Karpas-422 (cell line): ENCODE results near the gene USP4. TPM values are rescaled to one million over a fixed set of nuclear protein-coding genes. Genes with fewer than 3 reads are reported as not detected.
A peak's percentile ranks its signal among the peaks of the same experiment; 100 is the strongest.

Source experiments
- DNase-seq: peaks from one replicate; pipeline ENCODE4 v3.0.0-alpha.2; 2015
- H2AFZ ChIP-seq: fragments of 200-600 bp; sonication (generic); 2 replicates; pipeline ENCODE4 v1.6.1; 2014; ENCODE audit warnings: antibody characterized with exemption, low read length, mixed read lengths
- H3K27ac ChIP-seq: fragments of 200-600 bp; sonication (generic); 2 replicates; pipeline ENCODE4 v1.5.1; 2014; ENCODE audit warnings: mild to moderate bottlenecking, low read length, moderate library complexity
- H3K27me3 ChIP-seq: fragments of 200-600 bp; sonication (generic); 2 replicates; pipeline ENCODE4 v1.6.1; 2014; ENCODE audit warnings: low read length, mixed read lengths
- H3K36me3 ChIP-seq: fragments of 200-600 bp; sonication (generic); 2 replicates; pipeline ENCODE4 v1.6.1; 2014; ENCODE audit warnings: low read length, mixed read lengths; ENCODE audit not compliant: insufficient read depth
- H3K4me1 ChIP-seq: fragments of 200-600 bp; sonication (generic); 2 replicates; pipeline ENCODE4 v1.6.1; 2014; ENCODE audit warnings: mild to moderate bottlenecking, low read length, mixed read lengths
- H3K4me2 ChIP-seq: fragments of 200-600 bp; sonication (generic); 2 replicates; pipeline ENCODE4 v1.6.1; 2014; ENCODE audit warnings: low read length, low read depth, mild to moderate bottlenecking; ENCODE audit not compliant: poor library complexity, severe bottlenecking
- H3K4me3 ChIP-seq: fragments of 200-600 bp; sonication (generic); 2 replicates; pipeline ENCODE4 v1.5.1; 2014; ENCODE audit warnings: mild to moderate bottlenecking, antibody characterized with exemption, low read length, mixed read lengths
- H3K79me2 ChIP-seq: fragments of 200-600 bp; sonication (generic); 2 replicates; pipeline ENCODE4 v1.6.1; 2014; ENCODE audit warnings: mild to moderate bottlenecking, low read length, mixed read lengths
- H3K9ac ChIP-seq: fragments of 200-600 bp; sonication (generic); 2 replicates; pipeline ENCODE4 v1.6.0; 2014; ENCODE audit warnings: low read length
- H3K9me2 ChIP-seq: fragments of 200-600 bp; sonication (generic), shearing (Covaris generic); replicated peaks from 2 replicates; pipeline ENCODE4 v1.6.0; 2014; ENCODE audit warnings: mild to moderate bottlenecking, low read length, moderate library complexity; ENCODE audit not compliant: insufficient read depth
- H3K9me3 ChIP-seq: fragments of 300-700, 200-600 bp; sonication (generic); 2 replicates; pipeline ENCODE4 v1.6.1; 2014; ENCODE audit warnings: low read length, mixed read lengths
- H4K20me1 ChIP-seq: fragments of 200-600 bp; sonication (generic); 2 replicates; pipeline ENCODE4 v1.6.1; 2014; ENCODE audit warnings: mild to moderate bottlenecking, antibody characterized with exemption, low read length, low read depth; ENCODE audit not compliant: insufficient read depth
- total RNA-seq: library from RNA; depleted of rRNA; stranded (reverse); fragments of >200 nt; shearing (Covaris generic); gene quantifications from 2 replicates; pipeline ENCODE4 v1.2.3, GENCODE V29; 2014; ENCODE audit warnings: low replicate concordance

USP4 gene
- total RNA-seq, 1 experiment from 2014 or later = 30.0 TPM

- peak; percentile 92 for DNase-seq
- Histone ChIP-seq H3K36me3 (no peaks in the 10 kb centered on the region; the same call in 1 of the 2 replicates), H2AFZ (peak within 1 kb of the TSS; percentile 54; the same call in 1 of the 2 replicates), H3K27me3 (no peaks in the 10 kb centered on the region), H4K20me1 (no peaks in the 10 kb centered on the region), H3K9me2 (no peaks in the 10 kb centered on the region), H3K9me3 (no peaks in the 10 kb centered on the region), H3K9ac (peak within 1 kb of the TSS; percentile 85), H3K4me1 (peaks cover 22% of the 10 kb centered on the region), H3K79me2 (no peaks in the 10 kb centered on the region; the same call in none of the 2 replicates), H3K4me2 (peak within 1 kb of the TSS; percentile 81), H3K4me3 (peak within 1 kb of the TSS; percentile 76), H3K27ac (peak within 1 kb of the TSS; percentile 78)
Observed at GRCh38 chr3:49276475-49277382, 63.1 kb downstream of the USP4 start, which contains the start of gene C3orf62. C3orf62 (minus strand) TSS chr3:49277232; CDS start chr3:49276872, 360 bp downstream.

GRCh38 chr3:49273825-49274532, 65.9 kb downstream of the USP4 start:
- H3K9ac ChIP-seq = no peak overlapping the region
- H3K4me2 ChIP-seq = no peak overlapping the region
- DNase-seq = peak; percentile 40

GRCh38 chr3:49271047-49271446, 68.8 kb downstream of the USP4 start:
- DNase-seq = peak; percentile 15
- Histone ChIP-seq H3K4me3 (no peak overlapping the region), H3K4me2 (no peak overlapping the region), H3K9me2 (no peaks in the 10 kb centered on the region), H4K20me1 (no peaks in the 10 kb centered on the region), H3K9ac (no peak overlapping the region), H3K27me3 (no peaks in the 10 kb centered on the region), H3K9me3 (no peaks in the 10 kb centered on the region), H3K79me2 (no peaks in the 10 kb centered on the region), H3K27ac (no peak overlapping the region), H3K36me3 (no peaks in the 10 kb centered on the region), H3K4me1 (peaks cover 4% of the 10 kb centered on the region), H2AFZ (no peak overlapping the region)

More at GRCh38 chr3:49273825-49274532, 65.9 kb downstream of the USP4 start:
- H3K9me3 ChIP-seq = no peaks in the 10 kb centered on the region
- peaks cover 22% of the 10 kb centered on the region for H3K4me1 ChIP-seq
- no peak overlapping the region for H3K4me3 ChIP-seq
- H3K27ac ChIP-seq = no peak overlapping the region
- no peak overlapping the region for H2AFZ ChIP-seq
- H3K27me3 ChIP-seq = no peaks in the 10 kb centered on the region
- no peaks in the 10 kb centered on the region for H4K20me1 ChIP-seq
- H3K36me3 ChIP-seq = no peaks in the 10 kb centered on the region
- H3K79me2 ChIP-seq = no peaks in the 10 kb centered on the region; the same call in none of the 2 replicates
- H3K9me2 ChIP-seq = no peaks in the 10 kb centered on the region

- no peak overlapping the region for H3K4me3 ChIP-seq
- no peaks in the 10 kb centered on the region for H3K9me3 ChIP-seq
- H3K27me3 ChIP-seq = no peaks in the 10 kb centered on the region
- H4K20me1 ChIP-seq = no peaks in the 10 kb centered on the region
- H3K36me3 ChIP-seq = no peaks in the 10 kb centered on the region
- H3K9ac ChIP-seq = no peak overlapping the region
- no peaks in the 10 kb centered on the region for H3K4me1 ChIP-seq
- H3K27ac ChIP-seq = no peak overlapping the region
- H2AFZ ChIP-seq = no peak overlapping the region
- H3K79me2 ChIP-seq = no peaks in the 10 kb centered on the region
- no peaks in the 10 kb centered on the region for H3K9me2 ChIP-seq
- no peak for DNase-seq
- no peak overlapping the region for H3K4me2 ChIP-seq
Observed at GRCh38 chr3:49270156-49270500, 69.7 kb downstream of the USP4 start.

- Histone ChIP-seq H3K9me2 (no peaks in the 10 kb centered on the region), H3K36me3 (no peaks in the 10 kb centered on the region), H3K4me3 (no peak overlapping the region), H3K27ac (no peak overlapping the region), H3K4me2 (no peak overlapping the region), H3K9me3 (no peaks in the 10 kb centered on the region), H2AFZ (no peak overlapping the region), H3K4me1 (no peaks in the 10 kb centered on the region), H3K27me3 (no peaks in the 10 kb centered on the region), H4K20me1 (no peaks in the 10 kb centered on the region), H3K9ac (no peak overlapping the region), H3K79me2 (no peaks in the 10 kb centered on the region)
- peak; percentile 16 for DNase-seq
Observed at GRCh38 chr3:49269443-49270155, 70.3 kb downstream of the USP4 start.

- Histone ChIP-seq H3K36me3 (no peaks in the 10 kb centered on the region), H3K27me3 (no peaks in the 10 kb centered on the region), H3K27ac (no peak overlapping the region), H3K9me3 (no peaks in the 10 kb centered on the region), H3K9ac (no peak overlapping the region), H4K20me1 (no peaks in the 10 kb centered on the region), H3K4me3 (no peak overlapping the region), H2AFZ (no peak overlapping the region), H3K4me1 (no peaks in the 10 kb centered on the region), H3K79me2 (no peaks in the 10 kb centered on the region), H3K4me2 (no peak overlapping the region), H3K9me2 (no peaks in the 10 kb centered on the region)
- DNase-seq = peak; percentile 41
Observed at GRCh38 chr3:49266410-49267095, 73.3 kb downstream of the USP4 start.

- peak; percentile 4 for DNase-seq
- no peak overlapping the region for H3K9ac ChIP-seq
- H3K79me2 ChIP-seq = no peaks in the 10 kb centered on the region
- no peak overlapping the region for H2AFZ ChIP-seq
- H3K9me2 ChIP-seq = no peaks in the 10 kb centered on the region
- H3K4me2 ChIP-seq = no peak overlapping the region
- H4K20me1 ChIP-seq = no peaks in the 10 kb centered on the region
- H3K27me3 ChIP-seq = no peaks in the 10 kb centered on the region
- no peak overlapping the region for H3K27ac ChIP-seq
- no peaks in the 10 kb centered on the region for H3K9me3 ChIP-seq
- no peaks in the 10 kb centered on the region for H3K36me3 ChIP-seq
- no peak overlapping the region for H3K4me3 ChIP-seq
- no peaks in the 10 kb centered on the region for H3K4me1 ChIP-seq
Observed at GRCh38 chr3:49265661-49266386, 74.0 kb downstream of the USP4 start.
